ENCODE data around the gene AJM1. TPM values are rescaled to one million over a fixed set of nuclear protein-coding genes. Genes with fewer than 3 reads are reported as not detected.
A peak's percentile ranks its signal among the peaks of the same experiment; 100 is the strongest.

The AJM1 gene
- total RNA-seq, 2 experiments from 2014 or later = 1.1 to 1.2 TPM

DNA sequence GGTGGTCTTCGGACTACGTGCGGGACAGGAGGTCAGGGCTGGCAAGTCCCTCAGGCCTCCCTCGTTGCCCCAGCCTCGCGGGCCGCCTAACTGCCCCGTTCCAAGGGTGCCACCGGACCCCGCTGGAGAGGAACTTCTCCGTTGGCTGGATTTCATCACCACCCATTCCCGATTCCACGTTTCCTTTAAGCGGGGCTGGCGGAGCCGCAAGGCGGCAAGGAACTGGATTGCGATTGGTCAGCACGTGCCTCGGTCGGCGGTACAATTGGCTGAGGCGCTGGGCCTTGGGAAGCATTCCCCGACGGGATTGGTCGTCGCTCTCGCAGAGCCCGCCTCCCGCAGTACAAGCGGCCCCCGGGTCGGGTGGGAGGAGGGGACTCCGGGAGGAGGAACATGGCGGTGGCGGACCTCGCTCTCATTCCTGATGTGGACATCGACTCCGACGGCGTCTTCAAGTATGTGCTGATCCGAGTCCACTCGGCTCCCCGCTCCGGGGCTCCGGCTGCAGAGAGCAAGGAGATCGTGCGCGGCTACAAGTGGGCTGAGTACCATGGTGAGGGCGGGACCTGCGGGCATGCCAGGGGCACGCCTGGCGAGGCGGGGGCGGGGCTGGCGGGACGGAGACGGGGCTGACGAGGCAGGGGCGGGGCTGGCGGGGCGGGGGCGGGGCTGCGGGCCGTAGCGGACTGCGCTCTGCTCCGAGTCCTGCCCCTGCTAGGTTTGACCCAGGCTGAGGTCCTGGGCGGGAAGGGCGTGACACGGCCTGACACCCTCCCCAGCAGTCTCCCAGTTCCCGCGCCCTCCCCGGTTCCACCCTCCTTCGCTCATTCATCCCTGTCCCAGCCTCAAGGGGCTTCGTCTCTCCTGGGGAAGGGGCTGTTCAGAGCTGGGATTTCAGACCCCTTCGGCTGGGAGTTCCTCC is 7.0 kb downstream of the AJM1 start, which contains the start of gene PHPT1:
Gene PHPT1, plus strand, starts transcription at position 372 of the 922 bp plus-strand sequence. Its CDS starts 22 bp downstream, at position 394.
- ChIA-PET CTCF (no interaction called here), POLR2A (interaction anchor here (0.9 to 1.7 kb wide), 2 partner anchors 32 to 37 kb away, joined by 3 to 4 read pairs; partner anchors contain the start of gene TRAF2)
- H3K27ac ChIP-seq (ENCODE audit: low read depth in 1 of 2, low read length in 2 of 2) = peak within 1 kb of the TSS in 1 of 2 donors; percentile 60
- peaks cover 15 to 16% of the 10 kb centered on the region in 2 experiments for H3K27me3 ChIP-seq (ENCODE audit: control insufficient read depth in 1 of 2, insufficient read depth in 2 of 2, low read length in 2 of 2)
- DNase-seq (peak; percentile 89 to 98 (median 94)), ATAC-seq (ENCODE audit: poor library complexity) (peak; percentile 92)
- TF ChIP-seq, protein P1, sequence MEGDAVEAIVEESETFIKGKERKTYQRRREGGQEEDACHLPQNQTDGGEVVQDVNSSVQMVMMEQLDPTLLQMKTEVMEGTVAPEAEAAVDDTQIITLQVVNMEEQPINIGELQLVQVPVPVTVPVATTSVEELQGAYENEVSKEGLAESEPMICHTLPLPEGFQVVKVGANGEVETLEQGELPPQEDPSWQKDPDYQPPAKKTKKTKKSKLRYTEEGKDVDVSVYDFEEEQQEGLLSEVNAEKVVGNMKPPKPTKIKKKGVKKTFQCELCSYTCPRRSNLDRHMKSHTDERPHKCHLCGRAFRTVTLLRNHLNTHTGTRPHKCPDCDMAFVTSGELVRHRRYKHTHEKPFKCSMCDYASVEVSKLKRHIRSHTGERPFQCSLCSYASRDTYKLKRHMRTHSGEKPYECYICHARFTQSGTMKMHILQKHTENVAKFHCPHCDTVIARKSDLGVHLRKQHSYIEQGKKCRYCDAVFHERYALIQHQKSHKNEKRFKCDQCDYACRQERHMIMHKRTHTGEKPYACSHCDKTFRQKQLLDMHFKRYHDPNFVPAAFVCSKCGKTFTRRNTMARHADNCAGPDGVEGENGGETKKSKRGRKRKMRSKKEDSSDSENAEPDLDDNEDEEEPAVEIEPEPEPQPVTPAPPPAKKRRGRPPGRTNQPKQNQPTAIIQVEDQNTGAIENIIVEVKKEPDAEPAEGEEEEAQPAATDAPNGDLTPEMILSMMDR (IDR thresholded peaks at IDR 0.05) = no peak
- Mint-ChIP-seq H3K27me3 (peaks cover 21% of the 10 kb centered on the region), H3K4me3 (peak within 1 kb of the TSS; percentile 97), H3K27ac (peak within 1 kb of the TSS; percentile 91), H3K4me1 (ENCODE audit: low read depth) (peaks cover 10% of the 10 kb centered on the region), H3K36me3 (ENCODE audit: low read depth) (peaks cover 8% of the 10 kb centered on the region), H3K9me3 (no peaks in the 10 kb centered on the region)
- peaks cover 45% of the 10 kb centered on the region for H3K4me1 ChIP-seq (ENCODE audit: insufficient read depth, low read length)
- peaks cover 0 to 15% of the 10 kb centered on the region in 2 experiments for H3K9me3 ChIP-seq (ENCODE audit: control insufficient read depth in 1 of 2, insufficient read depth in 1 of 2, low read length in 2 of 2)
- H3K36me3 ChIP-seq (ENCODE audit: insufficient read depth, low read length) = peaks cover 10% of the 10 kb centered on the region
- intact Hi-C loops (cut with DNase I, micrococcal nuclease) = loop anchor here (1.0 to 10.0 kb wide), 7 partner anchors 17 to 96 kb away; partner anchors contain the start of genes FBXW5 (in 2 of the 2), RABL6 (in 2 of the 2), TRAF2 (in 2 of the 2) and C8G (in 1 of the 2)
- peak within 1 kb of the TSS; percentile 84 for H3K4me3 ChIP-seq (ENCODE audit: low read length)

DNA sequence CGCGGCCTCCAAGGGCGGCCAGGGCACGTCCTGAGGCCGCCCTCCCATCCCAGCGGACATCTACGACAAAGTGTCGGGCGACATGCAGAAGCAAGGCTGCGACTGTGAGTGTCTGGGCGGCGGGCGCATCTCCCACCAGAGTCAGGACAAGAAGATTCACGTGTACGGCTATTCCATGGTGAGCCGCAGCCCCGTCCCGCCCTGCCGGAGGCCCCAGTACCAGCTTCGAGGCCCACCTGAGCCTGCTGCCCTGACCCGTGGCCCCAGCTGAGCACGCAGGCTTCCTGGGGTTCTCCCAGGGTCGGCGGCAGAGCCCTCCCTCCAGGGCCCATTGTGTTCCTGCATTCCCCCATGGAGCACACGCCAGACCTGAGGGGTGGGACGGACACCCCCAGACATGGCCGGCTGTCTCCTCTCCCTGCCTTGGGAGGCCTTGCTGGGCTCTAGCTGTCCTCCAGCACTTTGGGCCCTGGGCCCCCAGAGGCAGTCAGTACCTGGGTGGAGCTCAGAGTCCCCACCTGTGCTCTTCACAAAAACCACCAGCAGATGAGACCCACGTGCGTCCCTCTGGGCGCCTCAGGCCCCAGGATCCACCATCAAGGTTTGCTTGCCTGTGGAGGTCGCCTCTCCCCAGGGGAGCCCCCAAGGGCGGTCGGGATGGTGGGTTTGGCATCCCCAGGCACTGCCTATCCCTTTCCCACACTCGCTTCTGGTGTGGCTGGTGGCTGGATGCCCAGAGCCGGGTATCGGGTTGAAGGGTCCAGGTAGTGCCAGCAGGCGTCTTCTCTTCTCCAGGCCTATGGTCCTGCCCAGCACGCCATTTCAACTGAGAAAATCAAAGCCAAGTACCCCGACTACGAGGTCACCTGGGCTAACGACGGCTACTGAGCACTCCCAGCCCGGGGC is 7.9 kb downstream of the AJM1 start:
- Mint-ChIP-seq H3K27me3 (peaks cover 19% of the 10 kb centered on the region), H3K27ac (no peak overlapping the region), H3K4me1 (ENCODE audit: low read depth) (peaks cover 10% of the 10 kb centered on the region), H3K4me3 (peak overlapping the region; percentile 87), H3K36me3 (ENCODE audit: low read depth) (peaks cover 8% of the 10 kb centered on the region), H3K9me3 (no peaks in the 10 kb centered on the region)
- H3K36me3 ChIP-seq (ENCODE audit: insufficient read depth, low read length) = peaks cover 10% of the 10 kb centered on the region
- ATAC-seq (ENCODE audit: poor library complexity) (no peak), DNase-seq (no peak)
- H3K4me1 ChIP-seq (ENCODE audit: insufficient read depth, low read length) = peaks cover 41% of the 10 kb centered on the region
- peak overlapping the region; percentile 84 for H3K4me3 ChIP-seq (ENCODE audit: low read length)
- intact Hi-C loops (cut with DNase I, micrococcal nuclease) = loop anchor here (1.0 to 10.0 kb wide), 7 partner anchors 16 to 95 kb away; partner anchors contain the start of genes FBXW5 (in 2 of the 2), RABL6 (in 2 of the 2), TRAF2 (in 2 of the 2) and C8G (in 1 of the 2)
- peaks cover 0 to 15% of the 10 kb centered on the region in 2 experiments for H3K9me3 ChIP-seq (ENCODE audit: control insufficient read depth in 1 of 2, insufficient read depth in 1 of 2, low read length in 2 of 2)
- H3K27me3 ChIP-seq (ENCODE audit: control insufficient read depth in 1 of 2, insufficient read depth in 2 of 2, low read length in 2 of 2) = peaks cover 12 to 14% of the 10 kb centered on the region in 2 experiments
- ChIA-PET POLR2A (interaction anchor here (0.9 kb wide), 1 partner anchor 32 kb away, joined by 3 read pairs; no protein-coding TSS in a partner anchor), CTCF (no interaction called here)
- TF ChIP-seq, protein P1 (IDR thresholded peaks at IDR 0.05) = no peak
- no peak overlapping the region for H3K27ac ChIP-seq (ENCODE audit: low read depth in 1 of 2, low read length in 2 of 2)

Measured in CD4-positive, alpha-beta T cell (primary cell).